Measurements from ENCODE around the gene LYPLAL1. TPM values are rescaled to one million over a fixed set of nuclear protein-coding genes. Genes with fewer than 3 reads are reported as not detected.

LYPLAL1 gene
- total and polyA plus RNA-seq, 10 donors = 13.6 to 42.5 (median 28.8) TPM

GRCh38 chr1:219201656-219202055 is 28.0 kb downstream of the LYPLAL1 start:
- intact Hi-C loops (cut with DNase I; ENCODE audit: low total_unique reads) = no loop called here
- no peak overlapping the region for H3K27ac ChIP-seq
- no peaks in the 10 kb centered on the region for H3K4me1 ChIP-seq
- no peak for DNase-seq
- WGBS, 5 donors = 89 to 97% (median 95%) methylated on average over 3 of the region's 3 CpGs
- no peak for TF ChIP-seq POLR2AphosphoS5 (IDR thresholded peaks at IDR 0.05)
- TF ChIP-seq CTCF (IDR thresholded peaks at IDR 0.05 in 8 of 11, conservative IDR thresholded peaks at IDR 0.05 in 3 of 11) = no peak
- no peak for TF ChIP-seq POLR2A (IDR thresholded peaks at IDR 0.05)
- no peaks in the 10 kb centered on the region for H3K9me3 ChIP-seq
- peaks cover 0 to 23% (median 2%) of the 10 kb centered on the region in 6 donors for H3K36me3 ChIP-seq
- no peaks in the 10 kb centered on the region for H3K27me3 ChIP-seq (replicated peaks in 1 of 7)
- H3K4me3 ChIP-seq = no peak overlapping the region

GRCh38 chr1:219202567-219202966 is 28.9 kb downstream of the LYPLAL1 start:
- 81 to 89% (median 86%) methylated on average over 2 of the region's 2 CpGs for WGBS, 5 donors
- no peak for DNase-seq
- Histone ChIP-seq H3K27me3 (replicated peaks in 1 of 7) (no peaks in the 10 kb centered on the region), H3K4me1 (no peaks in the 10 kb centered on the region), H3K36me3 (peaks cover 0 to 16% (median 2%) of the 10 kb centered on the region in 6 donors), H3K9me3 (no peaks in the 10 kb centered on the region), H3K4me3 (no peak overlapping the region), H3K27ac (no peak overlapping the region)
- TF ChIP-seq POLR2A (IDR thresholded peaks at IDR 0.05) = no peak
- no peak for TF ChIP-seq CTCF (IDR thresholded peaks at IDR 0.05 in 8 of 11, conservative IDR thresholded peaks at IDR 0.05 in 3 of 11)
- TF ChIP-seq POLR2AphosphoS5 (IDR thresholded peaks at IDR 0.05) = no peak
- intact Hi-C loops (cut with DNase I; ENCODE audit: low total_unique reads) = no loop called here

GRCh38 chr1:219206350-219206749 is 32.7 kb downstream of the LYPLAL1 start:
- DNase-seq = no peak
- WGBS, 5 donors = 94 to 99% (median 95%) methylated on average over 2 of the region's 2 CpGs
- no peak for TF ChIP-seq POLR2A (IDR thresholded peaks at IDR 0.05)
- TF ChIP-seq CTCF (IDR thresholded peaks at IDR 0.05 in 8 of 11, conservative IDR thresholded peaks at IDR 0.05 in 3 of 11) = no peak
- no peak for TF ChIP-seq POLR2AphosphoS5 (IDR thresholded peaks at IDR 0.05)
- intact Hi-C loops (cut with DNase I; ENCODE audit: low total_unique reads) = no loop called here
- Histone ChIP-seq H3K4me3 (no peak overlapping the region), H3K27me3 (replicated peaks in 1 of 7) (no peaks in the 10 kb centered on the region), H3K27ac (no peak overlapping the region), H3K4me1 (no peaks in the 10 kb centered on the region), H3K9me3 (no peaks in the 10 kb centered on the region), H3K36me3 (peaks cover 0 to 9% (median 0%) of the 10 kb centered on the region in 6 donors)

- no peaks in the 10 kb centered on the region for H3K9me3 ChIP-seq
- no peak for TF ChIP-seq POLR2A (IDR thresholded peaks at IDR 0.05)
- TF ChIP-seq CTCF (IDR thresholded peaks at IDR 0.05 in 8 of 11, conservative IDR thresholded peaks at IDR 0.05 in 3 of 11) = no peak
- TF ChIP-seq POLR2AphosphoS5 (IDR thresholded peaks at IDR 0.05) = no peak
- no peak overlapping the region for H3K27ac ChIP-seq
- H3K4me3 ChIP-seq = no peak overlapping the region
- H3K36me3 ChIP-seq = peaks cover 0 to 23% (median 2%) of the 10 kb centered on the region in 6 donors
- DNase-seq = no peak
- 92 to 100% (median 97%) methylated on average over 2 of the region's 2 CpGs for WGBS, 5 donors
- H3K27me3 ChIP-seq (replicated peaks in 1 of 7) = no peaks in the 10 kb centered on the region
- H3K4me1 ChIP-seq = no peaks in the 10 kb centered on the region
- intact Hi-C loops (cut with DNase I; ENCODE audit: low total_unique reads) = no loop called here
Observed at GRCh38 chr1:219209578-219209977, 35.9 kb downstream of the LYPLAL1 start.
